ENCODE data around the gene EIF4G1.

DNA sequence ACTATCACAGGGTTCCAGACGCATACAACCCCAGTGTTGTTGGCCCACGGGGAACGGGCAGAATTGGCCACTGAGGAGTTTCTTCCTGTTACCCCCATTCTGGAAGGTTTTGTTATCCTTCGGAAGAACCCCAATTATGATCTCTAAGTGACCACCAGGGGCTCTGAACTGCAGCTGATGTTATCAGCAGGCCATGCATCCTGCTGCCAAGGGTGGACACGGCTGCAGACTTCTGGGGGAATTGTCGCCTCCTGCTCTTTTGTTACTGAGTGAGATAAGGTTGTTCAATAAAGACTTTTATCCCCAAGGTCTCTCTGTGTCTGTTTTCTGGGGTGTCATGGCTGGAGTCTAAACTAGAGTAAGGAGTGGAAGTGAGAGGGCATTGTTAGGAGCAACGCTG, 5.7 kb upstream of the EIF4G1 start:
- TF ChIP-seq, protein P1, sequence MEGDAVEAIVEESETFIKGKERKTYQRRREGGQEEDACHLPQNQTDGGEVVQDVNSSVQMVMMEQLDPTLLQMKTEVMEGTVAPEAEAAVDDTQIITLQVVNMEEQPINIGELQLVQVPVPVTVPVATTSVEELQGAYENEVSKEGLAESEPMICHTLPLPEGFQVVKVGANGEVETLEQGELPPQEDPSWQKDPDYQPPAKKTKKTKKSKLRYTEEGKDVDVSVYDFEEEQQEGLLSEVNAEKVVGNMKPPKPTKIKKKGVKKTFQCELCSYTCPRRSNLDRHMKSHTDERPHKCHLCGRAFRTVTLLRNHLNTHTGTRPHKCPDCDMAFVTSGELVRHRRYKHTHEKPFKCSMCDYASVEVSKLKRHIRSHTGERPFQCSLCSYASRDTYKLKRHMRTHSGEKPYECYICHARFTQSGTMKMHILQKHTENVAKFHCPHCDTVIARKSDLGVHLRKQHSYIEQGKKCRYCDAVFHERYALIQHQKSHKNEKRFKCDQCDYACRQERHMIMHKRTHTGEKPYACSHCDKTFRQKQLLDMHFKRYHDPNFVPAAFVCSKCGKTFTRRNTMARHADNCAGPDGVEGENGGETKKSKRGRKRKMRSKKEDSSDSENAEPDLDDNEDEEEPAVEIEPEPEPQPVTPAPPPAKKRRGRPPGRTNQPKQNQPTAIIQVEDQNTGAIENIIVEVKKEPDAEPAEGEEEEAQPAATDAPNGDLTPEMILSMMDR (IDR thresholded peaks at IDR 0.05): no peak
- no peak for TF ChIP-seq POLR2A (IDR thresholded peaks at IDR 0.05)
